ENCODE data around the gene PRR30. TPM values are rescaled to one million over a fixed set of nuclear protein-coding genes. Genes with fewer than 3 reads are reported as not detected.
A peak's percentile ranks its signal among the peaks of the same experiment; 100 is the strongest.

The PRR30 gene
- total RNA-seq, 1 experiment from 2014 or later: not detected

- Histone ChIP-seq H3K9ac (ENCODE audit: low read length) (peak overlapping the region; percentile 51), H3K79me2 (ENCODE audit: low read length) (no peaks in the 10 kb centered on the region), H3K9me3 (ENCODE audit: low read length) (no peaks in the 10 kb centered on the region), H3K27ac (ENCODE audit: low read length) (peak overlapping the region; percentile 89), H2AFZ (ENCODE audit: low read length) (0 out of 2 replicates have a peak overlapping the region, but pooled peaks have one; percentile 13), H3K4me1 (ENCODE audit: low read length) (peaks cover 63% of the 10 kb centered on the region), H3K4me2 (ENCODE audit: low read depth, low read length, poor library complexity, severe bottlenecking) (peak overlapping the region; percentile 60), H3K27me3 (ENCODE audit: low read length) (no peaks in the 10 kb centered on the region), H3K9me2 (replicated peaks; ENCODE audit: insufficient read depth, low read length) (no peaks in the 10 kb centered on the region), H3K4me3 (ENCODE audit: low read length) (peak overlapping the region; percentile 33), H4K20me1 (ENCODE audit: insufficient read depth, low read depth, low read length) (no peaks in the 10 kb centered on the region), H3K36me3 (ENCODE audit: insufficient read depth, low read length) (no peaks in the 10 kb centered on the region)
- DNase-seq: peak; percentile 92
Observed at GRCh38 chr2:27150639-27151230, 11.5 kb upstream of the PRR30 start.

- peak overlapping the region; percentile 33 for H3K4me3 ChIP-seq (ENCODE audit: low read length)
- no peak for DNase-seq
- H3K4me1 ChIP-seq (ENCODE audit: low read length): peaks cover 67% of the 10 kb centered on the region
- peak overlapping the region; percentile 51 for H3K9ac ChIP-seq (ENCODE audit: low read length)
- H3K9me2 ChIP-seq (replicated peaks; ENCODE audit: insufficient read depth, low read length): no peaks in the 10 kb centered on the region
- H3K27me3 ChIP-seq (ENCODE audit: low read length): no peaks in the 10 kb centered on the region
- H3K36me3 ChIP-seq (ENCODE audit: insufficient read depth, low read length): no peaks in the 10 kb centered on the region
- H4K20me1 ChIP-seq (ENCODE audit: insufficient read depth, low read depth, low read length): no peaks in the 10 kb centered on the region
- no peak overlapping the region for H2AFZ ChIP-seq (ENCODE audit: low read length)
- H3K9me3 ChIP-seq (ENCODE audit: low read length): no peaks in the 10 kb centered on the region
- peak overlapping the region; percentile 60 for H3K4me2 ChIP-seq (ENCODE audit: low read depth, low read length, poor library complexity, severe bottlenecking)
- no peaks in the 10 kb centered on the region for H3K79me2 ChIP-seq (ENCODE audit: low read length)
- H3K27ac ChIP-seq (ENCODE audit: low read length): peak overlapping the region; percentile 89
Observed at GRCh38 chr2:27149570-27150405, 10.6 kb upstream of the PRR30 start.

GRCh38 chr2:27148801-27149439, 9.7 kb upstream of the PRR30 start, which contains the start of gene TCF23:
Gene TCF23, plus strand, starts transcription at chr2:27149004. Its CDS starts 130 bp downstream, at chr2:27149134.
- no peaks in the 10 kb centered on the region for H3K9me2 ChIP-seq (replicated peaks; ENCODE audit: insufficient read depth, low read length)
- H3K27me3 ChIP-seq (ENCODE audit: low read length): no peaks in the 10 kb centered on the region
- H3K9me3 ChIP-seq (ENCODE audit: low read length): no peaks in the 10 kb centered on the region
- no peak within 1 kb of the TSS for H2AFZ ChIP-seq (ENCODE audit: low read length)
- no peak for DNase-seq
- peaks cover 64% of the 10 kb centered on the region for H3K4me1 ChIP-seq (ENCODE audit: low read length)
- H3K9ac ChIP-seq (ENCODE audit: low read length): 0 out of 2 replicates have a peak within 1 kb of the TSS, but pooled peaks have one; percentile 51
- no peaks in the 10 kb centered on the region for H3K79me2 ChIP-seq (ENCODE audit: low read length)
- no peak within 1 kb of the TSS; the same call in 1 of the 2 replicates for H3K27ac ChIP-seq (ENCODE audit: low read length)
- peak within 1 kb of the TSS; percentile 60 for H3K4me2 ChIP-seq (ENCODE audit: low read depth, low read length, poor library complexity, severe bottlenecking)
- no peaks in the 10 kb centered on the region for H4K20me1 ChIP-seq (ENCODE audit: insufficient read depth, low read depth, low read length)
- no peaks in the 10 kb centered on the region for H3K36me3 ChIP-seq (ENCODE audit: insufficient read depth, low read length)
- no peak within 1 kb of the TSS for H3K4me3 ChIP-seq (ENCODE audit: low read length)

GRCh38 chr2:27147935-27148334, 8.7 kb upstream of the PRR30 start:
- no peaks in the 10 kb centered on the region for H3K36me3 ChIP-seq (ENCODE audit: insufficient read depth, low read length)
- peaks cover 2% of the 10 kb centered on the region; the same call in 1 of the 2 replicates for H3K9me3 ChIP-seq (ENCODE audit: low read length)
- no peak overlapping the region for H3K4me2 ChIP-seq (ENCODE audit: low read depth, low read length, poor library complexity, severe bottlenecking)
- no peaks in the 10 kb centered on the region for H4K20me1 ChIP-seq (ENCODE audit: insufficient read depth, low read depth, low read length)
- no peak overlapping the region for H3K27ac ChIP-seq (ENCODE audit: low read length)
- H3K4me3 ChIP-seq (ENCODE audit: low read length): no peak overlapping the region
- no peaks in the 10 kb centered on the region for H3K79me2 ChIP-seq (ENCODE audit: low read length)
- H3K27me3 ChIP-seq (ENCODE audit: low read length): no peaks in the 10 kb centered on the region
- no peak overlapping the region for H3K9ac ChIP-seq (ENCODE audit: low read length)
- H3K4me1 ChIP-seq (ENCODE audit: low read length): peaks cover 58% of the 10 kb centered on the region
- no peaks in the 10 kb centered on the region for H3K9me2 ChIP-seq (replicated peaks; ENCODE audit: insufficient read depth, low read length)
- H2AFZ ChIP-seq (ENCODE audit: low read length): no peak overlapping the region
- no peak for DNase-seq

GRCh38 chr2:27145682-27146081, 6.5 kb upstream of the PRR30 start:
- Histone ChIP-seq H3K9me3 (ENCODE audit: low read length) (peaks cover 2% of the 10 kb centered on the region; the same call in 1 of the 2 replicates), H2AFZ (ENCODE audit: low read length) (peak overlapping the region; percentile 4; the same call in 1 of the 2 replicates), H3K27ac (ENCODE audit: low read length) (no peak overlapping the region), H3K27me3 (ENCODE audit: low read length) (no peaks in the 10 kb centered on the region), H4K20me1 (ENCODE audit: insufficient read depth, low read depth, low read length) (no peaks in the 10 kb centered on the region), H3K4me2 (ENCODE audit: low read depth, low read length, poor library complexity, severe bottlenecking) (peak overlapping the region; percentile 50), H3K79me2 (ENCODE audit: low read length) (no peaks in the 10 kb centered on the region), H3K36me3 (ENCODE audit: insufficient read depth, low read length) (no peaks in the 10 kb centered on the region), H3K4me1 (ENCODE audit: low read length) (peaks cover 40% of the 10 kb centered on the region), H3K4me3 (ENCODE audit: low read length) (no peak overlapping the region), H3K9ac (ENCODE audit: low read length) (no peak overlapping the region), H3K9me2 (replicated peaks; ENCODE audit: insufficient read depth, low read length) (no peaks in the 10 kb centered on the region)
- DNase-seq: no peak

- Histone ChIP-seq H3K9ac (ENCODE audit: low read length) (no peak overlapping the region), H3K4me3 (ENCODE audit: low read length) (no peak overlapping the region), H2AFZ (ENCODE audit: low read length) (no peak overlapping the region), H3K27me3 (ENCODE audit: low read length) (no peaks in the 10 kb centered on the region), H3K9me2 (replicated peaks; ENCODE audit: insufficient read depth, low read length) (no peaks in the 10 kb centered on the region), H3K27ac (ENCODE audit: low read length) (no peak overlapping the region), H4K20me1 (ENCODE audit: insufficient read depth, low read depth, low read length) (no peaks in the 10 kb centered on the region), H3K9me3 (ENCODE audit: low read length) (peaks cover 2% of the 10 kb centered on the region; the same call in 1 of the 2 replicates), H3K79me2 (ENCODE audit: low read length) (no peaks in the 10 kb centered on the region), H3K4me2 (ENCODE audit: low read depth, low read length, poor library complexity, severe bottlenecking) (no peak overlapping the region), H3K4me1 (ENCODE audit: low read length) (peaks cover 19% of the 10 kb centered on the region), H3K36me3 (ENCODE audit: insufficient read depth, low read length) (no peaks in the 10 kb centered on the region)
- DNase-seq: no peak
Observed at GRCh38 chr2:27143285-27143684, 4.1 kb upstream of the PRR30 start.

- peaks cover under 1% of the 10 kb centered on the region; the same call in 1 of the 2 replicates for H3K9me3 ChIP-seq (ENCODE audit: low read length)
- H4K20me1 ChIP-seq (ENCODE audit: insufficient read depth, low read depth, low read length): peaks cover 5% of the 10 kb centered on the region
- no peak overlapping the region for H3K4me3 ChIP-seq (ENCODE audit: low read length)
- no peaks in the 10 kb centered on the region for H3K9me2 ChIP-seq (replicated peaks; ENCODE audit: insufficient read depth, low read length)
- no peaks in the 10 kb centered on the region for H3K36me3 ChIP-seq (ENCODE audit: insufficient read depth, low read length)
- peaks cover 12% of the 10 kb centered on the region for H3K79me2 ChIP-seq (ENCODE audit: low read length)
- no peak for DNase-seq
- no peaks in the 10 kb centered on the region for H3K27me3 ChIP-seq (ENCODE audit: low read length)
- peaks cover 19% of the 10 kb centered on the region for H3K4me1 ChIP-seq (ENCODE audit: low read length)
- H2AFZ ChIP-seq (ENCODE audit: low read length): no peak overlapping the region
- no peak overlapping the region; the same call in 1 of the 2 replicates for H3K9ac ChIP-seq (ENCODE audit: low read length)
- H3K4me2 ChIP-seq (ENCODE audit: low read depth, low read length, poor library complexity, severe bottlenecking): no peak overlapping the region
- H3K27ac ChIP-seq (ENCODE audit: low read length): no peak overlapping the region
Observed at GRCh38 chr2:27138111-27138510, 1.1 kb downstream of the PRR30 start.
